Measurements from ENCODE around the gene RNF149. TPM values are rescaled to one million over a fixed set of nuclear protein-coding genes. Genes with fewer than 3 reads are reported as not detected.
"Not testable (repeated sequence)": the region's sequence is repeated elsewhere in the genome, so short reads cannot be mapped to it uniquely, and the experiment has no call there.

RNF149 gene
- total RNA-seq, 6 experiments from 2014 or later, result 20.3 to 45.4 (median 32.2) TPM

- Histone ChIP-seq H3K36me3 (no peaks in the 10 kb centered on the region), H3K4me3 (no peak overlapping the region), H3K27me3 (no peaks in the 10 kb centered on the region), H3K4me1 (no peaks in the 10 kb centered on the region), H3K27ac (no peak overlapping the region), H3K9me3 (no peaks in the 10 kb centered on the region)
- intact Hi-C loops (cut with DNase I), result no loop called here
- 79% methylated on average over 6 of the region's 10 CpGs for WGBS (ENCODE audit: insufficient coverage, low coverage, low lambda C conversion rate, missing lambda C conversion rate)
- no peak for DNase-seq
- no peak for ATAC-seq
- TF ChIP-seq POLR2A (IDR thresholded peaks at IDR 0.05), result no peak
- no peak for TF ChIP-seq CTCF (IDR thresholded peaks at IDR 0.05)
Observed at GRCh38 chr2:101355401-101356054, 47.0 kb upstream of the RNF149 start.

GRCh38 chr2:101354420-101355311 lies 46.2 kb upstream of the RNF149 start:
- Histone ChIP-seq H3K36me3 (no peaks in the 10 kb centered on the region), H3K4me1 (no peaks in the 10 kb centered on the region), H3K9me3 (no peaks in the 10 kb centered on the region), H3K4me3 (no peak overlapping the region), H3K27ac (no peak overlapping the region), H3K27me3 (no peaks in the 10 kb centered on the region)
- DNase-seq (peak in 2 of 3 donors; percentile 55 to 74), ATAC-seq (peak; percentile 64 to 80 (median 70))
- WGBS (ENCODE audit: insufficient coverage, low coverage, low lambda C conversion rate, missing lambda C conversion rate), result 87% methylated on average over 17 of the region's 21 CpGs
- intact Hi-C loops (cut with DNase I), result no loop called here
- TF ChIP-seq CTCF (IDR thresholded peaks at IDR 0.05) (no peak), POLR2A (IDR thresholded peaks at IDR 0.05) (no peak)

GRCh38 chr2:101352631-101353030 lies 44.1 kb upstream of the RNF149 start:
- H3K27ac ChIP-seq; H3K36me3 ChIP-seq; H3K27me3 ChIP-seq; DNase-seq; H3K9me3 ChIP-seq; intact Hi-C loops (cut with DNase I); H3K4me3 ChIP-seq; ATAC-seq; H3K4me1 ChIP-seq: not testable (repeated sequence)
- WGBS (ENCODE audit: insufficient coverage, low coverage, low lambda C conversion rate, missing lambda C conversion rate), result 51% methylated on average over 2 of the region's 4 CpGs

GRCh38 chr2:101351207-101351606 lies 42.7 kb upstream of the RNF149 start:
- 82% methylated on average over 7 of the region's 7 CpGs for WGBS (ENCODE audit: insufficient coverage, low coverage, low lambda C conversion rate, missing lambda C conversion rate)
- TF ChIP-seq CTCF (IDR thresholded peaks at IDR 0.05), result no peak
- no peak for TF ChIP-seq POLR2A (IDR thresholded peaks at IDR 0.05)
- intact Hi-C loops (cut with DNase I), result no loop called here

More at GRCh38 chr2:101351207-101351606, 42.7 kb upstream of the RNF149 start:
- H3K9me3 ChIP-seq, result no peaks in the 10 kb centered on the region
- H3K27me3 ChIP-seq, result no peaks in the 10 kb centered on the region
- DNase-seq (no peak), ATAC-seq (no peak)
- no peak overlapping the region for H3K4me3 ChIP-seq
- no peaks in the 10 kb centered on the region for H3K36me3 ChIP-seq
- no peaks in the 10 kb centered on the region for H3K4me1 ChIP-seq
- H3K27ac ChIP-seq, result no peak overlapping the region
